Measurements from ENCODE around the gene AHCTF1.

AHCTF1 gene

DNA sequence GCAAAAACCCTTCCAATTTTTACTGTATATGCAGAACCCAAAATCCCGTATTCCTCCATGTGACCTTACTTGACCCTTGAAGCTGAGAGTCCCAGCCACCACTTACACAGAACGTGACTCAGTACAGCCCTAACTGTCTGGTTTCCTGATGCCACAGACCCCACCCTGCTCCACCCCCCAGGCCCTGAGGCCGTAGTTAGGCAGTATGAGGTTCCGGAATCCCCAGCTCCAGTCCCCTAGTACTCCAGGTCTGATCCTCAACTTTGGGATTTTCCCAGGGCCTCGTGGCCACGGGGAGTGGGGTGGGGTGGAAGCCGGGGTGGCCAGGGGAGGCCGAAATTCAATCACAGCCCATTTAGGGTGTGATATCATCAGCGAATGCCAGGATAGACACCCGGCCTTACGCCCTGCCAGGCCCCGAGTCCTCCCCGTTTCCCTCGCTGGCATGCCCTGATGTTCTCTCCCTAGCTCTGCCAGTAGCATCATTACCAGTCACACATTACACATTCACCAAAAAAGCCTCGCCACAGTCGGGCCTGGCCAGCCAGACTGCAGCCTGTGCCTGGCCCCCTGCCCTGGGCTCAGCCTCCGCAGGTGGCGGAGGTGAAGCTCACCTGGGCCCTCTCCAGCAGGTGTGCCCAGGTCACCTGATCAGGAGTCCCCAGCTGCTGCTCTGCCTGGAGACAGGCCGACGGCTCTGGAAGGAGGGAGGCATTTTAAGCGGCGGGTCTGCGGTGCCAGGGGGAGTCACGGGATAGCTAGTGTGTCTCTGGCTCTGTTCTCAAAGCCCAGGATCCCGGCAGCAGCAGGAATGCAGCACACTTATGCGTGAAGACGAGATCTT is 136.7 kb downstream of the AHCTF1 start:
- Histone ChIP-seq H3K9me3 (no peaks in the 10 kb centered on the region), H3K27ac (no peak overlapping the region), H3K27me3 (peaks cover 0 to 64% of the 10 kb centered on the region in 2 donors), H3K4me3 (no peak overlapping the region), H3K36me3 (no peaks in the 10 kb centered on the region), H3K4me1 (no peaks in the 10 kb centered on the region)
- intact Hi-C loops (cut with DNase I; ENCODE audit: low total_unique reads), result no loop called here
- TF ChIP-seq, protein P1, sequence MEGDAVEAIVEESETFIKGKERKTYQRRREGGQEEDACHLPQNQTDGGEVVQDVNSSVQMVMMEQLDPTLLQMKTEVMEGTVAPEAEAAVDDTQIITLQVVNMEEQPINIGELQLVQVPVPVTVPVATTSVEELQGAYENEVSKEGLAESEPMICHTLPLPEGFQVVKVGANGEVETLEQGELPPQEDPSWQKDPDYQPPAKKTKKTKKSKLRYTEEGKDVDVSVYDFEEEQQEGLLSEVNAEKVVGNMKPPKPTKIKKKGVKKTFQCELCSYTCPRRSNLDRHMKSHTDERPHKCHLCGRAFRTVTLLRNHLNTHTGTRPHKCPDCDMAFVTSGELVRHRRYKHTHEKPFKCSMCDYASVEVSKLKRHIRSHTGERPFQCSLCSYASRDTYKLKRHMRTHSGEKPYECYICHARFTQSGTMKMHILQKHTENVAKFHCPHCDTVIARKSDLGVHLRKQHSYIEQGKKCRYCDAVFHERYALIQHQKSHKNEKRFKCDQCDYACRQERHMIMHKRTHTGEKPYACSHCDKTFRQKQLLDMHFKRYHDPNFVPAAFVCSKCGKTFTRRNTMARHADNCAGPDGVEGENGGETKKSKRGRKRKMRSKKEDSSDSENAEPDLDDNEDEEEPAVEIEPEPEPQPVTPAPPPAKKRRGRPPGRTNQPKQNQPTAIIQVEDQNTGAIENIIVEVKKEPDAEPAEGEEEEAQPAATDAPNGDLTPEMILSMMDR (IDR thresholded peaks at IDR 0.05), result no peak
- peak in 1 of 2 donors; percentile 56 for DNase-seq

DNA sequence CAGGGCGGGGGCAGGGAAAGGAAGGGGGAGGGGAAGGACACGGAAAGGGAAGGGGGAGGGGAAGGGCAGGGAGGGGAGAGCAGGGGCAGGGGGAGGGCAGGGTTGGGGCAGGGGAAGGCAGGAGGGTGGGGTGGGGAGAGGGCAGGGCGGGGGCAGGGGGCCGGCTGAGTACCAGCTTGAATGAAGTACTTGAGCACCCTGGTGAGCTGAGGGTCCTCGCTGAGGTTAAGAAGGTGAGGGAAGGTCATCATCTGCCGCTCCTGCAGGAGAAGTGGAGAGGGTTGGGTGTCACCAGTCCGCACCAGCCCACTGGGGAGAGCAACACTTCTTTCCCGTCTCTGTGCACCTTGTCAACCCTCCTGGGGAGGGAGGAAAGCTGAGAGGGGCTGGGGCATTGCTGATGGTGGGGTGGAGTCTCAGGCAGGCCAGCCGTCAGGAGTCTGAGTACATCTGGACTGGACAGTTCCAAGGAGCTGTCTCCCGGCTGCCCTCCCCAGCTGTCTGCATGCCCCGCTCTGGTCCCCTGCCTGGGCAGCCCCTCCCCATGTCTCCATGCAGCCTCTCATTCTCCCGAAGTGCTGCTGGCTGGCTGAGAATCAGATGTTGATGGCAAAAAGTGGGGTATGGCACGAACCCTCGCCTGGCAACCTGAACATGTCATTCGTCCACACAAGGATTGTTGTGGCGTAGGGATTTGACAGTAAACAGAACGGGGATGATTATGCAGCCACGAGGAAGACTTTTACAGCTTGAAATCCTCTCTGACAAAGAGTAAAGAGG is 137.5 kb downstream of the AHCTF1 start:
- peak in 1 of 2 donors; percentile 58 for DNase-seq
- Histone ChIP-seq H3K4me1 (peaks cover 0 to 5% (median 0%) of the 10 kb centered on the region in 4 donors), H3K4me3 (no peak overlapping the region), H3K9me3 (no peaks in the 10 kb centered on the region), H3K27ac (no peak overlapping the region), H3K27me3 (peaks cover 0 to 71% of the 10 kb centered on the region in 2 donors), H3K36me3 (no peaks in the 10 kb centered on the region)
- TF ChIP-seq, protein P1 (IDR thresholded peaks at IDR 0.05), result no peak
- intact Hi-C loops (cut with DNase I; ENCODE audit: low total_unique reads), result no loop called here

DNA sequence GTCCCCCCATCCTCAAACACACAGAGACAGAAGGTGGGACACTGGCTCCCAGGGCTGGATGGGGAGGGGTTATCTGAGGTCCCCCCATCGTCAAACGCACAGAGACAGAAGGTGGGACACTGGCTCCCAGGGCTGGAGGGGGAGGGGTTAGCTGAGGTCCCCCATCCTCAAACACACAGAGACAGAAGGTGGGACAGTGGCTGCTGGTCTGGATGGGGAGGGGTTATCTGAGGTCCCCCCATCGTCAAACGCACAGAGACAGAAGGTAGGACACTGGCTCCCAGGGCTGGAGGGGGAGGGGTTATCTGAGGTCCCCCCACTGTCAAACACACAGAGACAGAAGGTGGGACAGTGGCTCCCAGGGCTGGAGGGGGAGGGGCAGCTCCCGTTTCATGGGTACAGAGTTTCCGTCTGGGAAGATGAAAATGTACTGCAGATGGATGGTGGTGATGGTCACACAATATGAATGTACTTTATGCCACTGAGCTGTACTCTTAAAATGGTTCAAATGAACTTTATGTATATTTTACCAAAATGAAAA is 138.3 kb downstream of the AHCTF1 start:
- peak in 1 of 2 donors; percentile 33 for DNase-seq
- intact Hi-C loops (cut with DNase I; ENCODE audit: low total_unique reads), result no loop called here
- Histone ChIP-seq H3K9me3 (no peaks in the 10 kb centered on the region), H3K27me3 (peaks cover 0 to 72% of the 10 kb centered on the region in 2 donors), H3K4me3 (no peak overlapping the region), H3K27ac (no peak overlapping the region), H3K36me3 (no peaks in the 10 kb centered on the region), H3K4me1 (peaks cover 0 to 11% (median 5%) of the 10 kb centered on the region in 4 donors)
- TF ChIP-seq, protein P1 (IDR thresholded peaks at IDR 0.05), result no peak

GRCh38 chr1:246792603-246793002 is 139.1 kb downstream of the AHCTF1 start:
- Histone ChIP-seq H3K27me3 (peaks cover 0 to 68% of the 10 kb centered on the region in 2 donors), H3K27ac (no peak overlapping the region), H3K9me3 (no peaks in the 10 kb centered on the region), H3K36me3 (no peaks in the 10 kb centered on the region), H3K4me3 (no peak overlapping the region), H3K4me1 (peaks cover 0 to 11% (median 5%) of the 10 kb centered on the region in 4 donors)
- DNase-seq, result peak in 1 of 2 donors; percentile 48
- TF ChIP-seq, protein P1 (IDR thresholded peaks at IDR 0.05), result no peak
- intact Hi-C loops (cut with DNase I; ENCODE audit: low total_unique reads), result no loop called here

DNA sequence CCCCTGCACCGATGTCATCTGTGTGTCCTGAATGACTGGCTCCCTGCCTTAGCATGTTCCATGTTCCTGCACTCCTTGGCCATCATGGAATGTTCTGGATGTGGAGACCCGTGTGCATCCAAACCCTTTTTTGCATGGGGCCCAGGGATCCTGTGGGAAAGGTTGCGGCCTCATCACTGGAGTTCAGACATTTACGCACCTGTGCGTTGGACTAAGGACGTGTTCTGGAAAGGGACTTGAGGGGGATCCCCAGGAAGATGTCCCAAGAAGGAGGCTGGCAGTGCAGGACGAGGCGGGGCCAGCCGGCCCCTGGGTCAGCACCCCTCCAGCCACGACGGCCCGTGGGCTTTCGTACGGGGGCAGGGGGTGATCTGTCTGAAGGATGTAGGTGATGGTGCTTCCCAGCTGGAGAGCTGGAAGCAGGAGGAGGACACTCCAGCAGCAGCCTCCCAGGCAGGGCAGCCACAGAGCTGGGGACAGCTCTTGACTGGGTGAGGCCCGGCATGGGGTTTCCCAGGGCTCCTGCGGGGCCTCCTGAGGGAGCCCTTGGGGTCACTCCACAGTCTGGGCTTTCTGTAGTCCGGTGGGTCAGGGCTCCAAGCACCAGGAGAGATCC is 140.3 kb downstream of the AHCTF1 start:
- TF ChIP-seq, protein P1 (IDR thresholded peaks at IDR 0.05), result no peak
- H3K27me3 ChIP-seq, result peaks cover 0 to 63% of the 10 kb centered on the region in 2 donors
- H3K9me3 ChIP-seq, result no peaks in the 10 kb centered on the region
- H3K36me3 ChIP-seq, result no peaks in the 10 kb centered on the region
- intact Hi-C loops (cut with DNase I; ENCODE audit: low total_unique reads), result no loop called here
- H3K4me3 ChIP-seq, result no peak overlapping the region
- H3K27ac ChIP-seq, result no peak overlapping the region
- peak in 1 of 2 donors; percentile 50 for DNase-seq
- peaks cover 0 to 11% (median 5%) of the 10 kb centered on the region in 4 donors for H3K4me1 ChIP-seq

All from tibial artery (tissue), 4 donors.